T-helper 9 cell (primary cell): ENCODE data around the gene DLG2.

ENCODE experiments used
- DNase-seq: peaks from one replicate; pipeline ENCODE4 v3.0.0-alpha.2; 2020

Gene DLG2

GRCh38 chr11:83540728-83541127, 2086.4 kb downstream of the DLG2 start:
- DNase-seq = no peak

DNA sequence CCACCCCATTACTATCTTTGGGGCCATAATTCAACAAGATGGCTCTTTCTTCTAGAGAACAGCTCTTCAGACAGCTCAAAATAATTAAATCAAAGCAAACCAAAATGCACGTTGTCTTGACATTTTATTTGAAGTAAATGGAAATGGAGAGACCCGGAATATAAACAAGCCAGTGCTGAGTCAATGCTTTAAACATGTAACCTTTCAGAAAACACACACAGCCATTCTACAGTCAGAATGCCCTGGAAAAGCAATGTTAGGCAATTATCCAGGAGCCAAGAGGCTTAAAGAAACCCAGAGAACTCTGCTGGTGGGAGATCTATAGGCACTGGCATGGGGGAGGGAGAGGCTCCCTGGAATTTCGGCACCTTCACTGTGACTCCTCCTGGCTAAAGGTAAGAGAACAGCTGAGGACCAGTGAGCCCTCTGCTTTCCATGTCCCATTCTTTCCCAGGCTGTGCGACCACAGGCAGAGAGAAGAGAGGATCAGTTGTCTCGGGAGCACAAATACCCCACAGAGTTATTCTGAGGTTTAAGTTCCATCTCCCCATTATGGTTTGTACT, 2086.9 kb downstream of the DLG2 start:
- no peak for DNase-seq

DNA sequence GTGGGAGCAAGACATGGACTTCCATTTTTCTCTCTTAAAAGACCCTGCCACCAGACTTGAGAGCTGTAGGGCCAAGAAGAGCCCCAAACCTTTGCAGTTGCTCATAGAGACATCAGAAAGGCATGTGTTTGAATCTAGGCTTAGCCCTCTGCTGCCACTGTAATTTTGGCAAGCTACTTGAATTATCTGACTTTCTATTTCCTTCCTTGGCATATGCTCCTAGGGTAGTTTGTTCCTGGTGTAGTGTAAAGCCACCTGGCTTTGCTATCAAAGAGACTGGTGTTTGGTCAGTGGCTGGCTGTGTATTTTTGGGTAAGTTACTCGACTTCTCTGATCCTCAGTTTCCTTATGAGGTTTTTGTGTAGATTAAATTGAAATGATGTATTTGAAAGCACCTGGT, 2088.9 kb downstream of the DLG2 start:
- DNase-seq = no peak

- no peak for DNase-seq
These were observed 2090.0 kb downstream of the DLG2 start for GRCh38 chr11:83537131-83537610.

- DNase-seq = no peak
These were observed 2094.0 kb downstream of the DLG2 start for GRCh38 chr11:83533166-83533565.

DNA sequence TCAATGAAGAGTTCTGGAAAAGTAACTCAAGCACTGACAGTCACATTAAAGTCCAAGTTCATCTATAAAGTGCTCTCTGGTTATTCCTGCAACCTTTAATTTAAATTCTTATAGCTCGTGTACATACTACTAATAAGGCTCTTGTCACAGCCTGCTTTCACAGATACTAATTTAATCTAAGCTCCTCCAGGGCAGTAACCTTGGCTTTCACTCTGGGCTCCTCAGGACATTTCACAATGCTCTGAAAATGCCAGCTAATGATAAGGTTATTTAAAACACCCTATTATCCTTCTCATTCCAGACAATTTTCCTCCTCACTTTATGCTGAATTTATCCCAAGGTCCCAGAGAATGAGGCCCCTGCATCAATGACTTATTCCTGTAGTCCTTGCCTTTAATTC, 2098.3 kb downstream of the DLG2 start:
- DNase-seq = no peak

GRCh38 chr11:83528225-83528624, 2098.9 kb downstream of the DLG2 start:
- DNase-seq = no peak

GRCh38 chr11:83523676-83524075, 2103.5 kb downstream of the DLG2 start:
- DNase-seq = no peak

GRCh38 chr11:83522911-83523310, 2104.2 kb downstream of the DLG2 start:
- no peak for DNase-seq

DNA sequence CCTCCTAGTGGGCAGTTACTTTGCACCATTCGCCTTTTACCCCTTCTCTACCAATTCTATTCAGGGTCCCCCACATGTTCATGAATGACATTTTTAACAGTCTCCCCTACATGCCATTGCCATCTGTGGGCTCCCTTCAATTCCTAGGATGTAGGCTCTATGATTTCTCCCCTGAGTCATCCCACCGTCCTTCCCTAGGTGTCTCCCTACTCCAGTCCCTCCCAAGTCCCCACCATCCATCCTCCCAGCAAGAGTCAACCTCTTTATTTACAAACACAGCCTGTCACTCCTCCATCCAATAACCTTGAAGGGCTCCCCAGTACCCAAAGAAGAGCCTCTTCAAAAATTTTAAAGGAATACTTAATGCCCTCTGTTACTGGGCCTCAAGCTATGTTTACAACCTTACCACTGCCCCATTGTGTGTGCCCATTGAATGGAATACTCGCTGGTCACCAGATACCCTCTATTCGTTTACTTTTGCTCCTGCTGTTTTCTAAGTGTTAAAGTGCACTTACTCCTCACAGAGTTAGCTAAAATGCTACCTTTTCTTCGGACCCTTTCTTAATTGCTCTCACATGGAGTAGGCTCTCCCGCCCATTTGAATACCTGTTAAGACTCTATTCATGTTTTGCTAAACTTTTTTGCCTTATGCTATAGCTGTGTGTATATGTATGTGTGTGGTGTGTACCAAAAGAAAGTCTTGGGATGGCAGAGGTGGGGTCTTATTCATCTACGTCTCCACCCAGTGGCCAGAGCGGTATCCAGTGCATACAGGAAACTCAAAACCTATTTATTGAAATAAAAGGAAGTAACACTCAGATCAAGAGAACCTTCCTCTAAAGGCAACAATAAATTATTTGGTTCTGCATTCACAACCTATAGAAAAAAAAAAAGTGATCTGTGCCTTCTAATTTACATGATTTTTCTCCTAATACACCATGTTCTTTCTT, 2105.2 kb downstream of the DLG2 start:
- DNase-seq = no peak

DNA sequence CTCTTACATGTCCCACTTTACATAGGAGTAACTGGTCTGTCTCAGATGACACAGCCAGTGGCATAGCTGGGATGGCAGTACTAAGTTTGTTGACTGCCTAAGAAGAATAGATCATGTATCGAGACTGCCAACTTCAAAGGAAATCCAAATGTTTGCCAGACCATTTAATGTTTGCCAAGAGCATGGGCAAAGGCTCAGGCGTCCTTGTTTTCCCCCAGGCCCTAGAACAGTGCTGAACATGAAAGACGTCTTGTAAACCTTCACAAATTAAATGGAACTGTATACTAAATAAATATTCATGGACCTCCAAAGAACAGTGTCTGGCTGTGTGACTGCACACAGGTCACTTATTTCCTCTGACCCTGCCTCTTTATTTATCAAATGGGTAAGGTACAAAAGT, 2106.3 kb downstream of the DLG2 start:
- no peak for DNase-seq

- DNase-seq = no peak
These were observed 2115.5 kb downstream of the DLG2 start for GRCh38 chr11:83511646-83512045.

DNA sequence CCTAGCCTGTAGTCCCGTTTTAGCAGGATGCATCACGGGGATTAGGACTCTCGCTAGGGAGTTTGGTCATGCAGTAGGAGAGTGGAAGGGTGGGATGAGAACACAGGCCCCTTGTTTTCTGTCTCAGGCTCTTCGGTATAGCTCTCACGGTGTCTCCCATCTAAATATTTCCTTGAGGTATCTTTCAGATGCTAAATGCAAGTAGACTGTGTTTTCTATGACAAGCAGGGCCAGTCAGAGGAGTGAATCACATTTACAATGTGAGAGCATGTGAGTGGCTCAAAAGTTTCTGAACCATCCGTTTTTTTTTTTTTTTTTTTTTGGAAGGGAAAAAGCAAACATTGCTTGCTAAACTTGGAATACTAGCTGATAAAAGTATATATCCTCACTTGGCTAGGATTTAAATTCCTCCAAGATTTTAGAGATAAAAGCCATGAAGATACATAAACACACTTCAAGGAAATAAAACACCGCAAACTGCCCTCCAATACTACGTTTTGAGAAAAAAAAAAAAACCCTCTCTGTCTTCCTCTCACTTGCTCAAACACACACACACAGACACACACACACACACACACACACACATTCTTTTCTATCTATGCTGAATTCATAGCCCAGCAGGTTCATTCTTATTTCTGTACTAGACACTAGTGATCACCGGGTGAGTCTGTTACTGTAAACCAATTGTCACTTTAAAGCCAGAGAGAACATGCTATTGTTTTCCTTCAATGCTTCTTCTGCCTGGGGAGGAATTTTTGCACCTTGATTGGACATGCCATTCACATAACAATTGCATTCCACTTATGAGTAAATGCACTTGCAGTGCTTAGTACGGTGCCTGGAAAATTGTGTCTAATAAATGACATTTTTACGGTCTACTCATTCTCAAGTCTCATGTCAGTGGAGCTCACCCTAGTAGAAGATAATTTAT, 2116.3 kb downstream of the DLG2 start:
- DNase-seq = no peak

DNA sequence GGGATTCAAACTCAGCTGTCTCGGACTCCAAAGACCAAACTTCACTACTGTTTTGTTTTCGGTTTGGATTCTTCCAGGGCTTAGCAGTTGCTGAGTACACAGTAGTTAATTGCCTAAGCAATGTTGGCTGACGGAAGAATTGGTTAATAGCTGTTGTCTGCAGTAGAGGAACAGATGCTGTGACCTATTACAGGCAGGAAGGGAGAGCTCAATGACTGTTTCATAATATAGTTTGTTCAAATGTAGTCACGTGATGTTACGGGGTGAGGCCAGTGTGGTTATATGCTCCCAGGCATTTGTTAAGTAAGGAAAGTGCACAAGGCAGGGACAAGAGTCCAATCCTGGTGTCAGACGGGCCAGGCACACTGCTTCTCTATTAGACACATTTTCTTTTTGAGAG, 2118.3 kb downstream of the DLG2 start:
- no peak for DNase-seq

DNA sequence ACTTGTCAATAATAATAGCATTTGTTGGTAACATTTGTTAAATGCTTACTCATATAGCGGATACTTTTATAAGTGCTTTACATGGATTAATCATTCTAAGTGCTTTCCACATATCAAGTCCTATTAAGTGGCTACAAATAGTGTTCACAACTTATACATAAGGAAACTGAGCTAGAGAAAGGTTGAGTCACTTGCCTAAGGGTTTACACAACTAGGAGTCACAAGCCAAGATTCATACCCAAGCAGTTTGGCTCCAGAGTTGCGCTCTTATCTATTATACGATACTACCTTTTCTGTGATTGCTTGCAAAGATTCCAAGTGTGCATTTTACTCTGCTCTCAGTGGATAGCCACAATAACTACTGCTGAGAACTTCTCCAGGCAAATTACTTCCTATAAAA, 2125.1 kb downstream of the DLG2 start:
- DNase-seq = no peak

- no peak for DNase-seq
These were observed 2133.2 kb downstream of the DLG2 start for GRCh38 chr11:83493917-83494316.

GRCh38 chr11:83493034-83493433, 2134.1 kb downstream of the DLG2 start:
- DNase-seq = no peak

DNA sequence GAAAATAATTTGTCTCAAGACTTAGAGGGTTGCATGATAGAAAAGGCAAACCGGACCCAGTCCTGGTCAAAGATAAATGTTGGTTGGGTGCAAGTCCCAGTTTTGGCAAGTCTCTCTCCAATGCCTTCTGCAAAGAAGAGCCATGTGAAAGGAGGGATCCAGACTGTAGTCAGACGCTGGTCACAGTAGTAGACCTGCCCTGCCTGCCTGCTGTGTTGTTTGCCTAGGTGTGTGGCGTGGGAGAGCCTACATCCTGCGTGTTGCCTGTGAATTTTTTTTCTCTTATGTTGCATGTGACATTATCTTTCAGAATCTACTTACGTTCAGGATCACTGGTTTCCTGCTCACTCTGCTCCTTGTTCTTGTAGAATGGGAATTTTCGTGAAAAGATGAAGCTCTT, 2143.3 kb downstream of the DLG2 start:
- DNase-seq = no peak

DNA sequence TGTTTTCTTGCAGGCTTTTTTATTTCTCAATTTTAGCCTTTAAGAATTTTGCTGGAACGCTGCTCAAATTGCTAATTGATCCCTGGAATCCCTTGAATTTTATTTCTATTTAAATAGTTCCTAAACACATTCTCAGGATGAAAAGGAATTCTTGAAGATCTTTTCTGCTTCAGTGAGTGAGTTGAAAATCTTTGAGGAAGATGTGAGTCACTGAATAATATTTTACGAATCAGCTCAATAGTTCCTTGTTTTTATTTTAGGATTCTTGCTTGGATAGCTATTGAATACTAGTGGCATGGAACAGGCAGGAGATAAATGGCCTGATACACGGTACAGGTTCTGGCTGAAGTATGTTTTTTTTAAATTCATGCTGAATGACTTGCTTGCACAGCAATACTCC, 2146.3 kb downstream of the DLG2 start:
- no peak for DNase-seq

DNA sequence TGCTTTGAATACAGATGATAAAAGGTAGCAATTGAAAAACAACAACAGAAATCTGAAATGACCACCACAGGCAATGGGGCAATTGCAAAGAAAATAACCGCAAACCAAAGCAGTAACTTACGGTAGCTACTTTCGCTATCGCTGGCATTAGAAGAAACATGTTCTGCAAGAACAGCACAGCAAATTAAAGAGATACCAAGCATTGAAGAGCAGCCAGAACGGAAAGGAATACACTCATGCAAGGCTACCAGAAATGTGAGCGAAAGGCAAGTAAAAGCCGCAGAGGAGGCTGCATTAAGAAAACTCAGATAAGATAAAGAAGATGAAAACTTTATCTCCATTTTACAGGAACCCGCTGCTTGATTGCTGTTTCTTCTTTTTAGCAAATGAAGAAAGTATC, 2146.9 kb downstream of the DLG2 start:
- no peak for DNase-seq

- no peak for DNase-seq
These were observed 2149.4 kb downstream of the DLG2 start for GRCh38 chr11:83477772-83478171.

DNA sequence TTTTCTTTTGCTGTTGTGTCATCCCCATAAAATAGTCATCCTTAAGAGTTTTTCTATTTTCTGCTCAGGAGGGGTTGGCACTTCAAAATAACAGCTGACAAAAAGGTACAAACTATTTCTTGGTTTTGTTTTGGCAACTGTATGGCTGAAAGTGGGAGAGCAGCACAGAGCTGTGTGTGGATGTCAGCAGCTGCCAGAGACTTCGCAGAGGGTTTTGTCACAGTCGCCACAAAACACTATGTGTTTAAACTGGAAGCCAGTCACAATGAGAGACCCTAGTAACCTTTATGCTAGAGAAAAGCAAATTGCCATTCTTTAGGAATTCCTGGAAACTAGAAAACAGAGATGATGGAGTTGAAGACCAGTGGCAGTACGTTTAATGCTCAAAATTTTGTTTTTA, 2151.4 kb downstream of the DLG2 start:
- no peak for DNase-seq

DNA sequence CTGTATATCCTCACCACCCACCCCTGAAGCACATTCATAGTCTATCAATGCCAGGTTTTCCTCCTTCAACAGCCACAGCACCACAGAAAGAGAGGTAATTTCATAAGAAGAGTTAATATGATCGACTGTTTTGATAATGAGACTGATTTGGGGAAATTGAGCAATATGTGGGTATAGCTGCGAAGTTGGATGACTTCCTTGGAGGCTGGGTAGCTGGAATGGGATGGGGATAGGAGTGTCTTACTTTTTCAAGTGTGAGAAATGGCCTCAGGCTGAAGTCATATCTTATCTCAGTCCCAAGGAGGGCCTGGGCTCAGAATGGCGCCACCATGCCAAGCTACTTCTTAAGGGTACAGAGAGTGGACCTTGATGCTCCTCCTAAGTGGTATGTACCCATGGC, 2153.4 kb downstream of the DLG2 start:
- DNase-seq = no peak
